MV-4-11 (cell line): ENCODE results near the gene SMPD3.

Experiments
- DNase-seq: peaks from one replicate; lab custom pipeline; 2025; lab: John Stamatoyannopoulos, UW

SMPD3 gene

GRCh38 chr16:68382296-68382718 lies 66.0 kb downstream of the SMPD3 start:
- no peak for DNase-seq

GRCh38 chr16:68381363-68381724 lies 67.0 kb downstream of the SMPD3 start:
- no peak for DNase-seq

- no peak for DNase-seq
Measured at GRCh38 chr16:68380676-68381362, 67.5 kb downstream of the SMPD3 start.

GRCh38 chr16:68380348-68380670 lies 68.0 kb downstream of the SMPD3 start:
- DNase-seq: no peak

- no peak for DNase-seq
Measured at GRCh38 chr16:68379472-68380347, 68.6 kb downstream of the SMPD3 start.

GRCh38 chr16:68378436-68379415 lies 69.6 kb downstream of the SMPD3 start:
- DNase-seq: peak; percentile 74

- no peak for DNase-seq
Measured at GRCh38 chr16:68377667-68378393, 70.5 kb downstream of the SMPD3 start.

GRCh38 chr16:68377221-68377620 lies 71.1 kb downstream of the SMPD3 start:
- DNase-seq: no peak

- DNase-seq: no peak
Measured at GRCh38 chr16:68376590-68376989, 71.7 kb downstream of the SMPD3 start.

GRCh38 chr16:68375801-68376536 lies 72.3 kb downstream of the SMPD3 start:
- no peak for DNase-seq

GRCh38 chr16:68374961-68375660 lies 73.2 kb downstream of the SMPD3 start:
- DNase-seq: no peak

GRCh38 chr16:68374246-68374805 lies 74.0 kb downstream of the SMPD3 start:
- no peak for DNase-seq

- no peak for DNase-seq
Measured at GRCh38 chr16:68373528-68374245, 74.6 kb downstream of the SMPD3 start.

GRCh38 chr16:68372806-68373205 lies 75.5 kb downstream of the SMPD3 start:
- DNase-seq: no peak

GRCh38 chr16:68372381-68372720 lies 76.0 kb downstream of the SMPD3 start:
- DNase-seq: no peak

GRCh38 chr16:68371706-68372380 lies 76.5 kb downstream of the SMPD3 start:
- DNase-seq: no peak

GRCh38 chr16:68371276-68371651 lies 77.0 kb downstream of the SMPD3 start:
- no peak for DNase-seq

- no peak for DNase-seq
Measured at GRCh38 chr16:68370581-68371275, 77.6 kb downstream of the SMPD3 start.
